ENCODE measurements around the gene SNX5.

- TF ChIP-seq SP1 (IDR thresholded peaks at IDR 0.05) (no peak), NFRKB (IDR thresholded peaks at IDR 0.05) (no peak), ARNT (IDR thresholded peaks at IDR 0.05) (no peak), FOXA1 (IDR thresholded peaks at IDR 0.05) (no peak), SUZ12 (IDR thresholded peaks at IDR 0.05) (no peak), BHLHE40 (IDR thresholded peaks at IDR 0.05; ENCODE audit: borderline replicate concordance) (no peak), PKNOX1 (IDR thresholded peaks at IDR 0.05) (no peak), ZNF384 (IDR thresholded peaks at IDR 0.05) (no peak), FOXM1 (IDR thresholded peaks at IDR 0.05; ENCODE audit: borderline replicate concordance) (no peak), HDGF (IDR thresholded peaks at IDR 0.05; ENCODE audit: borderline replicate concordance) (no peak), FOXK2 (IDR thresholded peaks at IDR 0.05) (no peak), L3MBTL2 (conservative IDR thresholded peaks at IDR 0.05) (no peak), TARDBP (IDR thresholded peaks at IDR 0.05) (no peak), ELF4 (IDR thresholded peaks at IDR 0.05) (no peak)
Measured at GRCh38 chr20:17963114-17963897, 5.3 kb downstream of the SNX5 start.
